Activated CD8-positive, alpha-beta memory T cell treated with anti-CD3 and anti-CD28 coated beads, Interleukin-2, amount 50 U/mL, for 24 hours (primary cell): ENCODE data around the gene INHBC.
"Not testable (repeated sequence)": the region's sequence is repeated elsewhere in the genome, so short reads cannot be mapped to it uniquely, and the experiment has no call there.

ENCODE experiments used
- DNase-seq: peaks from one replicate; pipeline ENCODE4 v3.0.0-alpha.2; 2020; ENCODE audit errors: extremely low read depth

Gene INHBC

GRCh38 chr12:57487055-57487596 is 52.5 kb downstream of the INHBC start:
- no peak for DNase-seq

GRCh38 chr12:57487597-57488401 is 53.2 kb downstream of the INHBC start, which contains the start of gene MARS1:
MARS1 (plus strand) TSS chr12:57488068; CDS start chr12:57488091, 23 bp downstream.
- DNase-seq: peak; percentile 84

DNA sequence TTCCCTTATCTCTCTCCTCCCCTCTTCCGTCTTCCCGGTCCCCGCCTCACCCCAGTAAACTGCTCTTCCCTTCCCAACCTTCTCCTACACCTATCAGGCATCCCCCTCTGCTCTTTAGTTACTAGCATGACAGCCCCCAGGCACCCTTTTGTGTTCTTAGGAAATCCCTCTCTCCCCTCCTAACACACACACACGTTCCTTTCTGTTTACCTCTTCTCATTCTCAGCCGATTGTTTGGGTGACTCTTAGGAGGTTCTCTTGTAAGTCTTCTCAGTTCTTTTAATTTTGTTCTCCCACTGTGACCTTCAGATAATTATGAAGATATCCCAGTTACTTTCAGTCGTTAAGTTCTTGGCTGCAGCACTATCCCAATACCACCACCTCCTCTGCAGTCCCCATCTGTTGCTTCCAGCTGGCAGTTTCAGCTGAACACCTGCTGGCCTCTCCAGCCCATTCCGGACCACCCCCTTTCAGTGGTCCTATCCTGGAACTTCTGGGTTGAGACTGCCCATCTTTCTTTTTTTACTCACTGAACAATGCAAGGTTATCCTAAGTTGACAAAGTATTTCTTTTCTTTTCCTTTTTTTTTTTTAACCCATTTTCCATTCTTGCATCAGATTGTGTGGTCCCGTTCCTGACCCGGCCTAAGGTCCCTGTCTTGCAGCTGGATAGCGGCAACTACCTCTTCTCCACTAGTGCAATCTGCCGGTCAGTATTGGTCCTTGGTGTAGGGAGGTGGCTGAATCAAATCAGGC is 54.0 kb downstream of the INHBC start:
- no peak for DNase-seq

DNA sequence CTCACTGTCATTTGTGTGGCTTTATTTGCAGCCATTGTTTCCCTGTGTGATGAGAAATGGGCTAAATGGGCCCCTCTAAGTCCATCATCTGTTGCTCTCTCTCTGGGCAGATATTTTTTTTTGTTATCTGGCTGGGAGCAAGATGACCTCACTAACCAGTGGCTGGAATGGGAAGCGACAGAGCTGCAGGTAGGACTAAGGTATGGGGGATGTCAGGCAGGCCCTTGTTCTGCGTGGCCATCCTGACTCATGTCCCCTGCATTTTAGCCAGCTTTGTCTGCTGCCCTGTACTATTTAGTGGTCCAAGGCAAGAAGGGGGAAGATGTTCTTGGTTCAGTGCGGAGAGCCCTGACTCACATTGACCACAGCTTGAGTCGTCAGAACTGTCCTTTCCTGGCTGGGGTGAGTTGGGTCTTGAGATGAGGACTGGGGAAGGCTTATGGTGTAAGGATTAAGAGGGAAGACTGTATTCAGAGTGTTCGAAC is 54.6 kb downstream of the INHBC start:
- no peak for DNase-seq

- no peak for DNase-seq
Measured at GRCh38 chr12:57490126-57490525, 55.5 kb downstream of the INHBC start.

- no peak for DNase-seq
Measured at GRCh38 chr12:57491393-57492280, 57.1 kb downstream of the INHBC start.

GRCh38 chr12:57495051-57495701 is 60.6 kb downstream of the INHBC start:
- DNase-seq: not testable (repeated sequence)

GRCh38 chr12:57496822-57497221 is 62.2 kb downstream of the INHBC start:
- no peak for DNase-seq

DNA sequence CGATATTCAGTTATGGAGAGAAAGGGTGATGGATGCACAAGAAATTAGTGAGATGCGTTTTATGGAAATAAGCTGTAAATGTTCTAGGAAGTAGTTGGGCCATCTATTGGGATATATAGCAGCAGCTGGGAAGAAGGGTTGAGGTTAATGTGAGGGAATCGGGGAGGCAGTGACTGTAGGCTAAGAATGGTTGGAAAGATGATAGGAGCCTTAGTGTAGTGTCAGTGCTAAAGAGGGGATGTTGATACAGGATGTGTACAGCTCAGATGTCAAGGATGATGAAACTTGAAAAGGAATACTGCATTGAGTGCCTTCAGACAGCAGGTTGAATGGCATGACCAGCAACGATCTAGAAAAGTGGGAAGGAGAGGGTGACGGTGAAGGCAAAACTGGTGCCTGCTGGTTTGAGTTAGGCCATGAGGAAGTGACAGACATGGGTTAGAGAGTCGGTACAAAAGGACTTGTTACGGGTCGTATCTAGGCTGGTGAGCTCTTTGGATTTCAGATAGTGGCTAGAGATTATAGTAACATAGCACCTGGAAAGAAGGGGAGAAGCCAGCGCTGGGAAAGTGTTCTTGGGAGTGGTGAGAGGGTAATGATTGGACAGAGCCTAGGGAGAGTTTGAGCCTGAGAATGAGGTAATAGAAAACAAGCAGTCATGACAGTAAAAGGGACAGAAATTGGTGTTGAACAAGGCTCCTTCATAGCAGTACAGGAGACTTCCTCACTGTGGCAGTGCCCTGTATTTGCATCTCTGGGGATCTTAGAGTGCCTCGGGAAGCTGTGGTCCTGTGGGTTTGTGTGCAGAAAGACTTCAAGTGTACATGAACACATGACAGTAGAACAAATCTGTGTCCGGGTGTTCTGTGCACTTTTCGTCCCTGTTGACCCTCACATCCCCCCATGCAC is 62.9 kb downstream of the INHBC start:
- no peak for DNase-seq

DNA sequence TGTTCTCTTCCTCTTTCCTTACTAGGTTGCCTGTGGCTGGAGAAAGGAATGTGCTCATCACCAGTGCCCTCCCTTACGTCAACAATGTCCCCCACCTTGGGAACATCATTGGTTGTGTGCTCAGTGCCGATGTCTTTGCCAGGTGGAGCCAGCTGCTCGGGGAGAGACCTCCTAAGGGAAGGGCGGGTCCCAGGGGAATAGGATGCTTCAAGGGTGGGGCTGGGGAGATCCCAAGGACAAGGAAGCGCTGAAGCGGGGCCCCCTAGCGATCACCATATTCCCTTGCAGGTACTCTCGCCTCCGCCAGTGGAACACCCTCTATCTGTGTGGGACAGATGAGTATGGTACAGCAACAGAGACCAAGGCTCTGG is 63.5 kb downstream of the INHBC start:
- no peak for DNase-seq

GRCh38 chr12:57498571-57498970 is 64.0 kb downstream of the INHBC start:
- DNase-seq: no peak

- no peak for DNase-seq
Measured at GRCh38 chr12:57500213-57500612, 65.6 kb downstream of the INHBC start.
